ENCODE results near the gene ANGEL1.

ANGEL1 gene

GRCh38 chr14:76784266-76784874 is 28.3 kb downstream of the ANGEL1 start:
- TF ChIP-seq CTCF (IDR thresholded peaks at IDR 0.05; ENCODE audit: insufficient read depth, missing control alignments), result no peak
- DNase-seq (ENCODE audit: insufficient read length, low spot score) (no peak), FAIRE-seq (no peak)

DNA sequence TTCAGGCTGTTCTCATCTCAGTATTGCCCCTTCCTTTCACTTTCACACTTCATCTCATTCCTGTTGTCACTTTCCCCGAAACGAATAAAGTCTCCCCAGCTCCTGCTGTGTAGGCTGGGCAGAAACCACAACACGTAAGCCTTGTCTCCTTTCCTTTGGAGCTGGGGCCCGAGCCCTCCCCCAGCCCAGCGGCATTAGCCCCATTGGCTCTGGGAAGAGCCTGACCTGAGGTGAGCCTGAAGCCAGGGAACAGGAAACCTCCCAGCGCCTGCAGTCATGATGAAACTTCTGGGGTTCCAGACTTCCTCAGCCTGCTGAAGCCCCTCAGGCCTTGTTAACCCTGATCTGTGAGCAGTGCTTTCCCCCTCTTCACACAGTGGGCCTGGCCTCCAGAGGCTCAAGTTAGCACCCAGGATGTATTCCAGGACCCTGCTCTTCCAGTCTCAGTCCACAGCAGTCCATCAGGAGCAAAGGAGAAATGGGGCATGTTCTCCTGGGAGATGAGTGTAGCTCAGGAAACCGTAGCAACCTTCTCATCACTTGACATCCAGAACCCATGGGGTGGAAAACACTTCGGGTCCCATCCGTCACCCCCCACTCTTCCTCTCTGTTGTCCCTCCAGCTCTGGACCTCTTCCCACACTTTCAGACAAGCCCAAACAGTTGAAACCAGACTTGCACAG is 29.7 kb downstream of the ANGEL1 start:
- DNase-seq (ENCODE audit: insufficient read length, low spot score), result no peak
- no peak for TF ChIP-seq CTCF (IDR thresholded peaks at IDR 0.05; ENCODE audit: insufficient read depth, missing control alignments)
- FAIRE-seq, result no peak

GRCh38 chr14:76782115-76782884 is 30.4 kb downstream of the ANGEL1 start:
- DNase-seq (ENCODE audit: insufficient read length, low spot score), result no peak

DNA sequence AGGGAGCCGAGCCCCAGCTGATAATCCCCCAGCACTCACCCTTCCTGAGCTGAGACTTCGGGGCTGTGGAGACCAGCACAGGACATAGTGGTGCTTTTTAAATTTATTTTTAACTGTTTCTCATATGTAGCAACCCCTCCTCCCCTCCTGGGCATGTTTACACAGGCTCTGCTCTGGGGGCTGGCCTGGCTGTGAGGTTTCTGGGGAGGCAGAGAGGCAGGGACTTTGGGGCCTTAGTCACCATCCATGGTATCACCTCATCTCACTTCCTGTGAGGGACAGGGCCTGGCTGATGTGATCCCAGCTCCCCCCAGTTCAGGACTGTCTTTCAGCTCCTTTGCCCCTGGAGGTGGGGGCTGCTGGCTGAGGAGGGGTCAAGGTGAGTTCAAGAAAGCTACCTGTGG is 31.0 kb downstream of the ANGEL1 start:
- DNase-seq (ENCODE audit: insufficient read length, low spot score), result no peak
- no peak for FAIRE-seq
- no peak for TF ChIP-seq CTCF (IDR thresholded peaks at IDR 0.05; ENCODE audit: insufficient read depth, missing control alignments)

More at GRCh38 chr14:76782115-76782884, 30.4 kb downstream of the ANGEL1 start:
- FAIRE-seq, result no peak
- TF ChIP-seq CTCF (IDR thresholded peaks at IDR 0.05; ENCODE audit: insufficient read depth, missing control alignments), result no peak

- FAIRE-seq, result no peak
- no peak for DNase-seq (ENCODE audit: insufficient read length, low spot score)
- TF ChIP-seq CTCF (IDR thresholded peaks at IDR 0.05; ENCODE audit: insufficient read depth, missing control alignments), result no peak
Observed at GRCh38 chr14:76780875-76781647, 31.6 kb downstream of the ANGEL1 start.

DNA sequence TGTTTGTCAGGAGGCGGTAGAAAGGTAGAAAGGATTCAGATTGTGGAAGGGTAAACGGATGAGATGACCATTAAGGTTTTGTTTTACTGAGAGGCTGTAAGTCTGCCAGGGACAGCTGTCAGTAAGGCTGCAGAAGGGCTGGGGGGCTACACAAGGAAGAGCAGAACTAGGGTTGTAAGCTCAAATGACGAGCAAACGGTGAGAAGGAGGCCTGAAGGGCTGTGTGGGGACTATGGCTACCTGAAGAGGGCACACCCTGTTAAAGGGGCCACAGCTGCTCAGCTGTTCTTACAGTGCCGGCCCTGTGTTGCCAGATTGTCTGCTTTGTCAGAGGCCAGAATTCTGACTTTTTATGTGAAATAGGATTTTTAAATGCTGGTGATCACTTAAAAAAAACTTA is 32.3 kb downstream of the ANGEL1 start:
- FAIRE-seq, result no peak
- TF ChIP-seq CTCF (IDR thresholded peaks at IDR 0.05; ENCODE audit: insufficient read depth, missing control alignments), result no peak
- DNase-seq (ENCODE audit: insufficient read length, low spot score), result no peak
